ENCODE data around the gene OR51I2. TPM values are rescaled to one million over a fixed set of nuclear protein-coding genes. Genes with fewer than 3 reads are reported as not detected.

The OR51I2 gene
- total and polyA plus RNA-seq, 9 of the 15 experiments (the other 6 are each of a cell fraction or from before 2014, with no cell fraction given), result 0.06 to 0.61 (median 0.07) TPM; not detected in 6

- H3K9me3 ChIP-seq (replicated peaks; ENCODE audit: control insufficient read depth, insufficient read depth, low read depth, low read length), result 0 out of 2 replicates have a peak, but pooled peaks cover 2% of the 10 kb centered on the region
- H3K9ac ChIP-seq (ENCODE audit: insufficient read depth in 1 of 2, low read depth in 2 of 2, low read length in 2 of 2), result peak overlapping the region in 1 of 2 experiments; percentile 43; a peak in 1 of 4 replicates
- no peak overlapping the region for H3K27ac ChIP-seq (ENCODE audit: extremely low read depth, low read depth, low read length)
- DNase-seq (ENCODE audit: extremely low read depth in 1 of 4, low spot score in 3 of 4), result no peak
- WGBS (ENCODE audit: insufficient coverage, low coverage, missing lambda C conversion rate), result 93% methylated on average over 7 of the region's 14 CpGs
- peaks cover 3 to 7% of the 10 kb centered on the region in 2 experiments; a peak in 3 of 5 replicates for H3K4me1 ChIP-seq (replicated peaks in 1 of 2; ENCODE audit: control insufficient read depth in 2 of 2, insufficient read depth in 2 of 2, low read length in 2 of 2)
- no peak overlapping the region for H2AFZ ChIP-seq (ENCODE audit: low read depth, low read length)
- in situ Hi-C loops (cut with MboI) (no loop called here), intact Hi-C loops (cut with micrococcal nuclease) (no loop called here)
- TF ChIP-seq SUPT5H (IDR thresholded peaks at IDR 0.05) (peak; percentile 43; the same call in 1 of the 2 replicates), POLR2G (IDR thresholded peaks at IDR 0.05; ENCODE audit: low read depth, low read length) (peak; percentile 70), POLR2AphosphoS5 (IDR thresholded peaks at IDR 0.05; ENCODE audit: control insufficient read depth, insufficient read depth, low read depth, low read length) (peak; percentile 50), IRF2 (CRISPR knock-in tag; IDR thresholded peaks at IDR 0.05) (0 out of 2 replicates have a peak, but pooled peaks have one; percentile 48), RBM22 (IDR thresholded peaks at IDR 0.05; ENCODE audit: low read depth, low read length, poor library complexity, severe bottlenecking) (peak; percentile 70)
- TF ChIP-seq, protein P1, sequence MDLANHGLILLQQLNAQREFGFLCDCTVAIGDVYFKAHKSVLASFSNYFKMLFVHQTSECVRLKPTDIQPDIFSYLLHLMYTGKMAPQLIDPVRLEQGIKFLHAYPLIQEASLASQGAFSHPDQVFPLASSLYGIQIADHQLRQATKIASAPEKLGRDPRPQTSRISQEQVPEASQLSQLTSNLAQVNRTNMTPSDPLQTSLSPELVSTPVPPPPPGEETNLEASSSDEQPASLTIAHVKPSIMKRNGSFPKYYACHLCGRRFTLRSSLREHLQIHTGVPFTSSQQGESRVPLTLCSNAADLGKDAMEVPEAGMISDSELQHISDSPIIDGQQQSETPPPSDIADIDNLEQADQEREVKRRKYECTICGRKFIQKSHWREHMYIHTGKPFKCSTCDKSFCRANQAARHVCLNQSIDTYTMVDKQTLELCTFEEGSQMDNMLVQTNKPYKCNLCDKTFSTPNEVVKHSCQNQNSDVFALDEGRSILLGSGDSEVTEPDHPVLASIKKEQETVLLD (IDR thresholded peaks at IDR 0.05), result no peak
- ChIA-PET CTCF (ENCODE audit: low intra/inter-chr PET ratio) (no interaction called here), POLR2A (interaction anchor here (0.6 to 0.7 kb wide), 2 partner anchors 125 to 335 kb away, joined by 3 to 4 read pairs; no protein-coding TSS in a partner anchor)
- no peak overlapping the region for H3K4me2 ChIP-seq (ENCODE audit: insufficient read depth, low read length)
- no peaks in the 10 kb centered on the region for H3K9me1 ChIP-seq (ENCODE audit: control insufficient read depth, insufficient read depth, low read length)
- ATAC-seq, result no peak
- H3K79me2 ChIP-seq (ENCODE audit: control insufficient read depth, insufficient read depth, low read length), result peaks cover 82% of the 10 kb centered on the region
- H3K36me3 ChIP-seq (ENCODE audit: control insufficient read depth, insufficient read depth, low read length), result peaks cover 78% of the 10 kb centered on the region
- 0 out of 2 replicates have a peak, but pooled peaks cover 3% of the 10 kb centered on the region for H4K20me1 ChIP-seq (replicated peaks; ENCODE audit: control insufficient read depth, insufficient read depth, low read length)
- no peak for FAIRE-seq
- no peaks in the 10 kb centered on the region for H3K27me3 ChIP-seq (ENCODE audit: control insufficient read depth in 2 of 2, insufficient read depth in 2 of 2, low read length in 2 of 2)
- no TSS peak for BruUV-seq (replicated peaks)
- H3K4me3 ChIP-seq, result no peak overlapping the region
Observed at GRCh38 chr11:5460983-5461621, 12.0 kb downstream of the OR51I2 start.
